GM12878 (cell line): ENCODE data around the gene ARHGAP45. TPM values are rescaled to one million over a fixed set of nuclear protein-coding genes. Genes with fewer than 3 reads are reported as not detected.
A peak's percentile ranks its signal among the peaks of the same experiment; 100 is the strongest.

Experiments
- BACH1 ChIP-seq: fragments of 450-650 bp; IDR thresholded peaks from 2 replicates; pipeline ENCODE4 v1.6.1; 2017; ENCODE audit warnings: mild to moderate bottlenecking, borderline replicate concordance
- BCL11A ChIP-seq: IDR thresholded peaks from 2 replicates; pipeline ENCODE4 v1.6.1; 2011; ENCODE audit warnings: low read depth, low read length
- E2F4 ChIP-seq: IDR thresholded peaks from 2 replicates; pipeline ENCODE4 v1.6.1; 2012; ENCODE audit warnings: low read depth, low read length, improper control_type of control experiment
- EGR1 ChIP-seq, 2 experiments: IDR thresholded peaks; 1 replicate in 1 of 2; 2 replicates in 1 of 2; pipeline ENCODE4 v1.6.1; 2011 to 2012; ENCODE audit warnings: low read depth in 2 of 2, low read length in 2 of 2, borderline replicate concordance in 1 of 2, mild to moderate bottlenecking in 1 of 2, moderate library complexity in 1 of 2
- HSF1 ChIP-seq: fragments of 150-350 bp; IDR thresholded peaks from 2 replicates; pipeline ENCODE4 v1.6.1; 2014; ENCODE audit warnings: mild to moderate bottlenecking, low read depth, low read length
- KDM1A ChIP-seq: fragments of 200-600 bp; sonication (generic); IDR thresholded peaks from 2 replicates; pipeline ENCODE4 v1.6.1; 2016; ENCODE audit warnings: borderline replicate concordance
- MEF2A ChIP-seq: IDR thresholded peaks from 2 replicates; pipeline ENCODE4 v1.6.1; 2011; ENCODE audit warnings: low read depth, mild to moderate bottlenecking, low read length, moderate library complexity; ENCODE audit not compliant: insufficient read depth
- NFIC ChIP-seq: IDR thresholded peaks from 2 replicates; pipeline ENCODE4 v1.6.1; 2012; ENCODE audit warnings: low read depth, mild to moderate bottlenecking, inconsistent platforms, low read length, moderate library complexity
- POU2F2 ChIP-seq: IDR thresholded peaks from 3 replicates; pipeline ENCODE4 v1.6.1; 2011; ENCODE audit warnings: low read depth, mild to moderate bottlenecking, low read length, borderline replicate concordance
- SMAD5 ChIP-seq: IDR thresholded peaks from 2 replicates; pipeline ENCODE4 v1.6.1; 2016; ENCODE audit warnings: antibody characterized with exemption, low read depth
- SREBF1 ChIP-seq: IDR thresholded peaks from 2 replicates; pipeline ENCODE4 v1.6.1; 2012; ENCODE audit warnings: mild to moderate bottlenecking, low read length
- SREBF2 ChIP-seq: IDR thresholded peaks from 2 replicates; pipeline ENCODE4 v1.6.1; 2012; ENCODE audit warnings: mild to moderate bottlenecking, low read length
- SRF ChIP-seq, 2 experiments: IDR thresholded peaks; 2 replicates each; pipeline ENCODE4 v1.6.1; 2011; ENCODE audit warnings: low read depth in 2 of 2, low read length in 2 of 2, mild to moderate bottlenecking in 1 of 2, moderate library complexity in 1 of 2
- STAT1 ChIP-seq: fragments of 450-650 bp; conservative IDR thresholded peaks from 2 replicates; pipeline ENCODE4 v1.6.1; 2014; ENCODE audit warnings: antibody characterized with exemption, mild to moderate bottlenecking
- YBX1 ChIP-seq: fragments of 450-650 bp; IDR thresholded peaks from 2 replicates; pipeline ENCODE4 v1.6.1; 2016; ENCODE audit warnings: antibody characterized with exemption
- ZBTB33 ChIP-seq: fragments of 450-650 bp; IDR thresholded peaks from 2 replicates; pipeline ENCODE4 v1.6.1; 2017; ENCODE audit warnings: mild to moderate bottlenecking
- ZNF207 ChIP-seq: fragments of 450-650 bp; IDR thresholded peaks from 2 replicates; pipeline ENCODE4 v1.6.1; 2014; ENCODE audit warnings: antibody characterized with exemption, mild to moderate bottlenecking, borderline replicate concordance
- polyA plus RNA-seq, 11 experiments: library from polyadenylated mRNA; depleted of rRNA in 4 of 11; unstranded in 6 of 11; stranded (reverse) in 5 of 11; fragments of >200 nt; fragmentation: Nextera tagmentation in 4 of 11; fragmentation: Illumina TruSeq in 1 of 11; extraction: Ambion mirVana in 4 of 11; extraction: Trizol in 1 of 11; gene quantifications; 1 replicate in 1 of 11; 2 replicates in 10 of 11; pipeline versions ENCODE4 v1.2.1 to v1.2.3, GENCODE V29; 2011 to 2016; ENCODE audit warnings: inconsistent platforms in 2 of 11, missing spikeins in 2 of 11, low read depth in 1 of 11
- total RNA-seq, 4 experiments: library from RNA; depleted of rRNA in 3 of 4; stranded (reverse); fragments of >200 nt in 3 of 4; fragmentation: Illumina TruSeq in 1 of 4; extraction: Trizol in 1 of 4; gene quantifications; 2 replicates each; pipeline versions ENCODE4 v1.2.1 to v1.2.3, GENCODE V29; 2013 to 2021
- TF ChIP-seq, protein P1 (sequence below): fragments of 450-650 bp; IDR thresholded peaks from 2 replicates; pipeline ENCODE4 v1.6.1; 2017; ENCODE audit warnings: mild to moderate bottlenecking, moderate library complexity
- TF ChIP-seq, protein P2 (sequence below): IDR thresholded peaks from 2 replicates; pipeline ENCODE4 v1.6.1; 2011; ENCODE audit warnings: borderline replicate concordance, low read depth, mild to moderate bottlenecking, moderate library complexity, mixed read lengths, low read length; ENCODE audit not compliant: insufficient read depth; ENCODE audit errors: extremely low read length

Gene ARHGAP45
- total and polyA plus RNA-seq, 10 of the 15 experiments (the other 5 are each of a cell fraction or from before 2014, with no cell fraction given) = 1.4 to 151 (median 59.9) TPM

- TF ChIP-seq BCL11A (no peak), EGR1 (IDR thresholded peaks at IDR 0.05; ENCODE audit: borderline replicate concordance in 1 of 2, low read depth in 2 of 2, low read length in 2 of 2) (peak in 1 of 2 experiments; percentile 89; a peak in 2 of 3 replicates), BACH1 (peak; percentile 68), NFIC (no peak), SREBF2 (no peak), HSF1 (no peak), STAT1 (no peak), SREBF1 (no peak), YBX1 (no peak), ZBTB33 (no peak), MEF2A (no peak), ZNF207 (no peak), E2F4 (no peak), SMAD5 (no peak), POU2F2 (peak; percentile 97; the same call in 2 of the 3 replicates), SRF (IDR thresholded peaks at IDR 0.05; ENCODE audit: low read depth in 2 of 2, low read length in 2 of 2) (no peak), KDM1A (no peak)
- TF ChIP-seq, protein P1, sequence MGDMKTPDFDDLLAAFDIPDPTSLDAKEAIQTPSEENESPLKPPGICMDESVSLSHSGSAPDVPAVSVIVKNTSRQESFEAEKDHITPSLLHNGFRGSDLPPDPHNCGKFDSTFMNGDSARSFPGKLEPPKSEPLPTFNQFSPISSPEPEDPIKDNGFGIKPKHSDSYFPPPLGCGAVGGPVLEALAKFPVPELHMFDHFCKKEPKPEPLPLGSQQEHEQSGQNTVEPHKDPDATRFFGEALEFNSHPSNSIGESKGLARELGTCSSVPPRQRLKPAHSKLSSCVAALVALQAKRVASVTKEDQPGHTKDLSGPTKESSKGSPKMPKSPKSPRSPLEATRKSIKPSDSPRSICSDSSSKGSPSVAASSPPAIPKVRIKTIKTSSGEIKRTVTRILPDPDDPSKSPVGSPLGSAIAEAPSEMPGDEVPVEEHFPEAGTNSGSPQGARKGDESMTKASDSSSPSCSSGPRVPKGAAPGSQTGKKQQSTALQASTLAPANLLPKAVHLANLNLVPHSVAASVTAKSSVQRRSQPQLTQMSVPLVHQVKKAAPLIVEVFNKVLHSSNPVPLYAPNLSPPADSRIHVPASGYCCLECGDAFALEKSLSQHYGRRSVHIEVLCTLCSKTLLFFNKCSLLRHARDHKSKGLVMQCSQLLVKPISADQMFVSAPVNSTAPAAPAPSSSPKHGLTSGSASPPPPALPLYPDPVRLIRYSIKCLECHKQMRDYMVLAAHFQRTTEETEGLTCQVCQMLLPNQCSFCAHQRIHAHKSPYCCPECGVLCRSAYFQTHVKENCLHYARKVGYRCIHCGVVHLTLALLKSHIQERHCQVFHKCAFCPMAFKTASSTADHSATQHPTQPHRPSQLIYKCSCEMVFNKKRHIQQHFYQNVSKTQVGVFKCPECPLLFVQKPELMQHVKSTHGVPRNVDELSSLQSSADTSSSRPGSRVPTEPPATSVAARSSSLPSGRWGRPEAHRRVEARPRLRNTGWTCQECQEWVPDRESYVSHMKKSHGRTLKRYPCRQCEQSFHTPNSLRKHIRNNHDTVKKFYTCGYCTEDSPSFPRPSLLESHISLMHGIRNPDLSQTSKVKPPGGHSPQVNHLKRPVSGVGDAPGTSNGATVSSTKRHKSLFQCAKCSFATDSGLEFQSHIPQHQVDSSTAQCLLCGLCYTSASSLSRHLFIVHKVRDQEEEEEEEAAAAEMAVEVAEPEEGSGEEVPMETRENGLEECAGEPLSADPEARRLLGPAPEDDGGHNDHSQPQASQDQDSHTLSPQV = no peak
- TF ChIP-seq, protein P2, sequence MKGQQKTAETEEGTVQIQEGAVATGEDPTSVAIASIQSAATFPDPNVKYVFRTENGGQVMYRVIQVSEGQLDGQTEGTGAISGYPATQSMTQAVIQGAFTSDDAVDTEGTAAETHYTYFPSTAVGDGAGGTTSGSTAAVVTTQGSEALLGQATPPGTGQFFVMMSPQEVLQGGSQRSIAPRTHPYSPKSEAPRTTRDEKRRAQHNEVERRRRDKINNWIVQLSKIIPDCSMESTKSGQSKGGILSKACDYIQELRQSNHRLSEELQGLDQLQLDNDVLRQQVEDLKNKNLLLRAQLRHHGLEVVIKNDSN = no peak
Measured at GRCh38 chr19:1131718-1132551, 65.0 kb downstream of the ARHGAP45 start (continued).
